Activated CD4-positive, alpha-beta T cell treated with anti-CD3 and anti-CD28 coated beads, Interleukin-2, amount 10 ng/mL, durations not matched to agents 24 days and 14 days (primary cell): Measurements from ENCODE around the gene TMEM238L. TPM values are rescaled to one million over a fixed set of nuclear protein-coding genes. Genes with fewer than 3 reads are reported as not detected.

Experiments
- DNase-seq: peaks from one replicate; pipeline ENCODE4 v3.0.0; 2022
- H3K27ac Mint-ChIP-seq: one replicate; pipeline ENCODE4 v1.8.0; 2022; ENCODE audit warnings: mild to moderate bottlenecking, mixed read lengths
- H3K27me3 Mint-ChIP-seq: one replicate; pipeline ENCODE4 v1.8.0; 2022; ENCODE audit warnings: mixed read lengths
- H3K36me3 Mint-ChIP-seq: one replicate; pipeline ENCODE4 v1.8.0; 2022; ENCODE audit warnings: low read depth, mild to moderate bottlenecking, mixed read lengths
- H3K4me1 Mint-ChIP-seq: one replicate; pipeline ENCODE4 v1.8.0; 2021; ENCODE audit warnings: mixed read lengths
- H3K4me3 Mint-ChIP-seq: one replicate; pipeline ENCODE4 v1.8.0; 2022; ENCODE audit warnings: mild to moderate bottlenecking, moderate library complexity, mixed read lengths
- H3K9me3 Mint-ChIP-seq: one replicate; pipeline ENCODE4 v1.8.0; 2021; ENCODE audit warnings: mixed read lengths
- intact Hi-C: fragments of 100-400 bp; cut with micrococcal nuclease; formaldehyde crosslinking; loops from one replicate; pipeline ENCODE4 v1.15.1; 2023
- total RNA-seq: library from RNA; stranded (reverse); gene quantifications from 2 replicates; pipeline ENCODE4 v1.2.3, GENCODE V29; 2022

The TMEM238L gene
- total RNA-seq, 1 donor from 2014 or later, result not detected

DNA sequence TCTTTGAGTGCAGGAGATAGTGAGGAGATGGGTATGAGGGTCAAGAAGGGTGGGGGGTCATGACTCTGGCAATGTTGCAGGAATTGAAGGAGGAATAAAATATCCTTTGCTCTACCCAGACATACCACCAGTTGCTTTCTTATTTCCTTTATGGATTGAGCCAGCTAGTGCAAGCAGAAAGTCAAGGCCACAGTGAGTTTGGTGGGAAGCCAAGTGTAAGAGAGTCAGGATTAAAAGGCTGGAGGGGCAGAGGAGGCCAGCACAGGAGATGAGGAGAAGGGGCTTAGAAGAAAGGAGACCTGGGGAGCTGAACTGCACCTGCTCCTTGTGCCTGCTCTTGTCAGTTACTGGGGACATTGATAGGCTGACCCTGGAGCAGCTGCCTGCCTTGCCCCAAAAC is 17.9 kb upstream of the TMEM238L start:
- DNase-seq, result no peak
- H3K4me1 Mint-ChIP-seq, result no peaks in the 10 kb centered on the region
- intact Hi-C loops, result no loop called here
- no peaks in the 10 kb centered on the region for H3K36me3 Mint-ChIP-seq
- H3K9me3 Mint-ChIP-seq, result no peaks in the 10 kb centered on the region
- no peak overlapping the region for H3K27ac Mint-ChIP-seq
- H3K27me3 Mint-ChIP-seq, result no peaks in the 10 kb centered on the region
- no peak overlapping the region for H3K4me3 Mint-ChIP-seq

DNA sequence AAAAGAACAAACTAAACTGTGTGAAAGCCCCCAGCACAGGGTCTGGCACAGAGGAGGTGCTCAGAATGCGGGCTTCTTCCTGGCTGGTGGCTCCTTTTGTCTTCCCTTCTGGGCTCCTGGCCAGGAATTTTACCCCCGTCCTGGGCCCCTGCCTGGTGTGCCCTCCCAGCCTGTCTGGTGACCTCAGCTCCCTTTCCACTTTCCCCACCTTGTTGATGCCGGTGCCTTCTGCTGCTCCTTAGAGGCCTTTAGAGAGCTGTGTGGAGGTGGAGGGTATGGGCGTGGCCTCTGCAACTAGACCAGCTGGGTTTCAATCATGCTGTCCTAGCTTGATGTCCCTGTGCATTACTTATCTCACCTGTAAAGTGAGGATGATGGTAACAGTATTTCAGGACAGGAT is 17.2 kb upstream of the TMEM238L start:
- intact Hi-C loops, result no loop called here

DNA sequence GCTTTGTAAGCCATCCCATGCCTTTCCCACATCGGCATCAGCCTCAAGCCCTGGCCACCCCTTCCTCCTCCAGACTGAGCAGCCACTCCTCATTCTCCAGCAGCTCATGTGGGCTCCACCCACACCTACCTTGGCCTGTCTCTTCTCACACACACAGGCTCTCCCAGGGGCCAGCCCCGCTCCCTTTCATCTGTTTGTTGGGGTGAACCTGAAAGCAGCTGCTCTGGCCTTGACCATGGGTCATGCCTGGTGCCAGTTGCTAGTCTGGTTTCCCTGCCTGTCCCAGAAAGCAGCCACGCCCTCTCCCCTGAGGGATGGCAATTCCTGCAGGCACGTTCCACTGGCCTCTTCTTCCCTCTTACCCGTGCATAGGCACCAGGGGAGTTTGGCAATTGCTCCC is 11.4 kb upstream of the TMEM238L start:
- DNase-seq, result no peak
- Mint-ChIP-seq H3K4me3 (no peak overlapping the region), H3K4me1 (no peaks in the 10 kb centered on the region), H3K9me3 (no peaks in the 10 kb centered on the region), H3K27ac (no peak overlapping the region), H3K27me3 (no peaks in the 10 kb centered on the region), H3K36me3 (no peaks in the 10 kb centered on the region)
- intact Hi-C loops, result no loop called here

More for the DNA sequence above, 17.2 kb upstream of the TMEM238L start:
- DNase-seq, result no peak
- no peak overlapping the region for H3K27ac Mint-ChIP-seq
- no peaks in the 10 kb centered on the region for H3K36me3 Mint-ChIP-seq
- H3K9me3 Mint-ChIP-seq, result no peaks in the 10 kb centered on the region
- no peaks in the 10 kb centered on the region for H3K27me3 Mint-ChIP-seq
- H3K4me3 Mint-ChIP-seq, result no peak overlapping the region
- H3K4me1 Mint-ChIP-seq, result no peaks in the 10 kb centered on the region

DNA sequence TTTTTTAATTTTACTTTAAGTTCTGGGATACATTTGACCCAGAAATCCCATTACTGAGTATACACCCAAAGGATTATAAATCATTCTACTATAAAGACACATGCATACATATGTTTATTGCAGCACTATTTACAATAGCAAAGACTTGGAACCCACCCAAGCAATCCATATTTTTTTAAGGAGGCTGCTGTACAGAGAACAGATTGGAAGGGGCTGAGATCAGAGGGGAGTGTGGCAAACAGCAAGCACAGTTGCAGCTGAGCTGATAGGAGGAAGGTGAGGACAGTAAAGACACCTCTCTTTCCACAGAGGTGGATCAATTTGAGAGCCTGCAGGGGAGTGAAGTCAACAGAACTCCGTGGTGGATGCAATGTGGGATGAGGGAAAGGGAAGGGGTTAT is 10.2 kb upstream of the TMEM238L start:
- no peak for DNase-seq
- no peaks in the 10 kb centered on the region for H3K36me3 Mint-ChIP-seq
- H3K27ac Mint-ChIP-seq, result no peak overlapping the region
- H3K27me3 Mint-ChIP-seq, result no peaks in the 10 kb centered on the region
- intact Hi-C loops, result no loop called here
- no peaks in the 10 kb centered on the region for H3K9me3 Mint-ChIP-seq
- H3K4me3 Mint-ChIP-seq, result no peak overlapping the region
- H3K4me1 Mint-ChIP-seq, result no peaks in the 10 kb centered on the region

DNA sequence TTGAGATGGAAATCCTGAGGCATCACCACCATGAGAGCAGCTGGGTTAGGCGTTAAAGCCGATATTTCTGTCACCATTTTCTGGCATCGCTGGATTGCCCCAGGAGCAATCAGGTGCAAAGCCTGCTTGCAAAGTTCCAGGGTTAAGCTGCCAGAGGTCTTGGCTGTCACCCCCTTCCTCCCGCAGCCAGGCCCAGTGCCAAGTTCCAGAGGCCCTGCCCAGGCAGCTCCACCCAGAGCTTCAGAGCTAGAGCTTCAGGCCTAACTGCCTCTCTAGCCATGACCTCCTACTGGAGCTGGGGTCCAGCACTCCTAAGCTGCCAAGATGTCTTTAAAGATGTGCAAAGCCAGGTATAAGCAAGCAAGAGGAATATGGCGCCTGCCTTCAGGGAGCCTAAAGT is 8.8 kb upstream of the TMEM238L start:
- H3K4me1 Mint-ChIP-seq, result no peaks in the 10 kb centered on the region
- no peak for DNase-seq
- no peak overlapping the region for H3K4me3 Mint-ChIP-seq
- no peak overlapping the region for H3K27ac Mint-ChIP-seq
- H3K9me3 Mint-ChIP-seq, result no peaks in the 10 kb centered on the region
- H3K36me3 Mint-ChIP-seq, result no peaks in the 10 kb centered on the region
- intact Hi-C loops, result no loop called here
- H3K27me3 Mint-ChIP-seq, result no peaks in the 10 kb centered on the region

DNA sequence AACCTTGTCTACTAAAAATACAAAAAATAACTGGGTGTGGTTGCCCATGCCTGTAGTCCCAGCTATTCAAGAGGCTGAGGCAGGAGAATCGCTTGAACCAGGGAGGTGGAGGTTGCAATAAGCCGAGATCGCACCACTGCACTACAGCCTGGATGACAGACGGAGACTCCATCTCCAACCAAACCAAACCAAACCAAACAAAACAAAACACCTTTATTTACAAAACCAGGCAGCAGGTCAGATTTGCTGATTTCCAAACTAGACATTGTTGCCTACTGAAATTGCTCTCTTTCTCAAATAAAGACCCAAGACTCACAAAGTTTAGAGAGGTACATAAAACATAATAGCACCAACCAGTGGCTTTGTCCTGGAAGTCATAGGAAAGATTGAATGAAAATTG is 5.7 kb upstream of the TMEM238L start:
- no peaks in the 10 kb centered on the region for H3K36me3 Mint-ChIP-seq
- H3K9me3 Mint-ChIP-seq, result no peaks in the 10 kb centered on the region
- H3K4me1 Mint-ChIP-seq, result no peaks in the 10 kb centered on the region
- no peak for DNase-seq
- H3K27me3 Mint-ChIP-seq, result no peaks in the 10 kb centered on the region
- H3K4me3 Mint-ChIP-seq, result no peak overlapping the region
- intact Hi-C loops, result no loop called here
- H3K27ac Mint-ChIP-seq, result no peak overlapping the region

DNA sequence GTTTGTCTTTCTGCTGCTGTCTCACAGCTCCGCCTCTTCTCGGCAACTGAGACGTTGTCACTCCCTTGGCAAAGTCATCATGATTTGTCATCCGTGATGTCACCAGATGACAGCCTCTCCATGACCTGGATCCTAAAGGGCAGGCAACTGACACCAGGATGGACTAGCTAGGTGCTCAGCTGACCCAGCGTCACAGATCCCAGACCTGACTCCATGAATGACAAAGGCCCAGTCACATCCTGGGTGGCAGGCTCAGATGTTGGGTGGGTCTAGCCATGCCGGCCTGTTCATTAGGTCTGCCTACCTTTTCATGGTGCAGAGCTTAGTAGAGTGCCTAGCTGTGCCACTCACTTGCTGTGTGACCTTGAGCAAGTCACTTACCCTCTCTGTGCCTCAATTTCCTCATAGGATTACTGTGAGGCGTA is 3.8 kb upstream of the TMEM238L start:
- H3K27me3 Mint-ChIP-seq, result no peaks in the 10 kb centered on the region
- H3K9me3 Mint-ChIP-seq, result no peaks in the 10 kb centered on the region
- H3K4me1 Mint-ChIP-seq, result no peaks in the 10 kb centered on the region
- intact Hi-C loops, result no loop called here
- H3K36me3 Mint-ChIP-seq, result no peaks in the 10 kb centered on the region
- DNase-seq, result no peak
- no peak overlapping the region for H3K27ac Mint-ChIP-seq
- H3K4me3 Mint-ChIP-seq, result no peak overlapping the region

DNA sequence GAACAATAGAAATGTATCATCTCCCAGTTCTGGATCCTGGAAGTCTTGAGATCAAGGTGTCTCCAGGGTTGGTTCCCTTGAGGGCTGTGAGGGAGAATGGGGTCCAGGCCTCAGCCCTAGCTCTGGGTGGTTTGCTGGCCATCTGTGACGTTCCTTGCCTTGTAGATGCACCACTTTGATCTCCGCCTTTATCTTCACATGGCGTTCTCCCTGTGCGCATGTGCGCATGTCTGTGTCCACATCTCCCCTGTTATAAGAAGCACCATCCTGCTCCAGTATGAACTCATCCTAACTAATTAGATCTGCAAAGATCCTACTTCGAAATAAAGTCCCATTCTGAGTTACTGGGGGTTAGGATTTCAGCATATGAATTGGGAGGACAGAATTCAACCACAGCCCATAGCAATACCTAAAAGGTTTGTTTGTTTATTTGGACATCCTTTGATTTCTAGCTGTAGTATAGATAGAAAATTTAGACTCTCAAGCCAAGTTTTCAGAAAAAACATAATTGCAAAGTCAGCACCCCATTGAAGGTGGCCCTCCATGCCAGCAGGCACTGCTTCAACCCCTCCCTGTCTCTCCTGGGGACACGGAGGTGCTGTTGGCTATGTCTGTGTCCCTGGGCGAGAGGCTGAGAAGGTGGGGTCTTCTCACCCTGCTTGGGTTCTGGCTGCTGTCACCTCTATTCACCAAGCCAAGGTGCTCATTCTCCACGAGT is 2.8 kb upstream of the TMEM238L start:
- Mint-ChIP-seq H3K36me3 (no peaks in the 10 kb centered on the region), H3K4me3 (no peak overlapping the region), H3K9me3 (no peaks in the 10 kb centered on the region), H3K4me1 (no peaks in the 10 kb centered on the region), H3K27me3 (no peaks in the 10 kb centered on the region), H3K27ac (no peak overlapping the region)
- intact Hi-C loops, result no loop called here
- DNase-seq, result no peak

DNA sequence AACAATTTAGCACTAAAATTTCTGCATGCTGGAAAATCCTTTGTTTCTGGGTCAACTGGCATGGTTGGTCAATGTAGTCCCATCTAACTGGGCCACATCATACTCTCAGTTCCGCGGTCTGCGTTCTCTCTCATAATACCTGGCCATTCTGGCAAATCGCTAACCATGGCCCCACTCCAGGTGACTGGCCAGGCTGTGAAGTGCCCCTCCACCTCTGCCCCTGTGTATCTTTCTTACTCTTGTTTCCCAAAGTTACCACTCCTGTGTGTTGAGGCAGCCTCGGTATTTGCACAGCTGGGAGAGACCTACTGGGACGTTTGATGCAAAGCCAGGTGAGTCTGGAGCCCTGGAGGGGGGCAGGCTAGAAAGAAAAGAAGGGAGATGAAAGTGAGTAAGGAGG is 2.0 kb upstream of the TMEM238L start:
- intact Hi-C loops, result no loop called here
- Mint-ChIP-seq H3K27me3 (no peaks in the 10 kb centered on the region), H3K4me3 (no peak overlapping the region), H3K27ac (no peak overlapping the region), H3K36me3 (no peaks in the 10 kb centered on the region), H3K4me1 (no peaks in the 10 kb centered on the region), H3K9me3 (no peaks in the 10 kb centered on the region)
- DNase-seq, result no peak

DNA sequence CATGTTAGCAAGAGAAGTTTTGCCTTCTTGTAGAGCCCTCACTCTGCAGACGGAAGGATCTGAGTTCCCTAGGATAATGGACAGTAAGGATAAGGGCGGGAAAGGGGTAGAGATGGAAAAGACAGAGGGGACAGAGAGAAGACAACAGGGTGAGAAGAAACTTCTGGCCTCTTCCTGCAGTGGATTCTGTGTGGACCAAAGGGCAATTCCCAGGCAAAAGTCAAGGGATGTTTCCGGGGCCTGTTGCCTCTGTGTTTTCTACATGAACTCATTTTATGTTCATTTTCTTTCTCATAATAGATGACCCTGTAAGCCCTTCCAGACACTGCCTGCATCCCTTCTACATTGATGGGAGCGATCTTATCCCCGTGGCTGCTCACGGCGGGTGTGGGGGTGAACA is 647 bp upstream of the TMEM238L start:
- DNase-seq, result no peak
- Mint-ChIP-seq H3K4me1 (no peaks in the 10 kb centered on the region), H3K4me3 (no peak overlapping the region), H3K36me3 (no peaks in the 10 kb centered on the region), H3K9me3 (no peaks in the 10 kb centered on the region), H3K27ac (no peak overlapping the region), H3K27me3 (no peaks in the 10 kb centered on the region)
- intact Hi-C loops, result no loop called here

DNA sequence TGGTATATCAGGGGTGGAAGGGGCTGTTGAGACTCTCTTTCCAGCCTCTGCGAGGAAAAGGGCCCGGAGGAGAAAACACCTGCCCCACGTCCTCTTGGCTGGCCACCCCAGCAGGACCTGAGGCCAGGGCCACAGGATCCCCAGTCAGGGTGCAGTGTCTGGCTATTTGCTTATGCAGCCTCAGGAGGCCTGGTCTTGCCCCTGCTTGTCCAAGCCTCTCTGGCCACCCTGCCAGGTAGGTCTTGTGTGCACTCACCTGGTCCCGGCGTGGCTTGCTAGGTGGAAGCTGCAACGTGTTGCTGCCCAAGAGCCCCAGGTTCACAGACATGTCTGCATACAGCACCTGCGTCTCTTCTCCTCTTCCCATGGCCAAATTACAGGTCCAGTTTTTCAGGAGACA is 549 bp downstream of the TMEM238L start:
- H3K27ac Mint-ChIP-seq, result no peak overlapping the region
- no peaks in the 10 kb centered on the region for H3K27me3 Mint-ChIP-seq
- H3K4me3 Mint-ChIP-seq, result no peak overlapping the region
- H3K4me1 Mint-ChIP-seq, result no peaks in the 10 kb centered on the region
- intact Hi-C loops, result no loop called here
- no peaks in the 10 kb centered on the region for H3K9me3 Mint-ChIP-seq
- H3K36me3 Mint-ChIP-seq, result no peaks in the 10 kb centered on the region
- DNase-seq, result no peak

DNA sequence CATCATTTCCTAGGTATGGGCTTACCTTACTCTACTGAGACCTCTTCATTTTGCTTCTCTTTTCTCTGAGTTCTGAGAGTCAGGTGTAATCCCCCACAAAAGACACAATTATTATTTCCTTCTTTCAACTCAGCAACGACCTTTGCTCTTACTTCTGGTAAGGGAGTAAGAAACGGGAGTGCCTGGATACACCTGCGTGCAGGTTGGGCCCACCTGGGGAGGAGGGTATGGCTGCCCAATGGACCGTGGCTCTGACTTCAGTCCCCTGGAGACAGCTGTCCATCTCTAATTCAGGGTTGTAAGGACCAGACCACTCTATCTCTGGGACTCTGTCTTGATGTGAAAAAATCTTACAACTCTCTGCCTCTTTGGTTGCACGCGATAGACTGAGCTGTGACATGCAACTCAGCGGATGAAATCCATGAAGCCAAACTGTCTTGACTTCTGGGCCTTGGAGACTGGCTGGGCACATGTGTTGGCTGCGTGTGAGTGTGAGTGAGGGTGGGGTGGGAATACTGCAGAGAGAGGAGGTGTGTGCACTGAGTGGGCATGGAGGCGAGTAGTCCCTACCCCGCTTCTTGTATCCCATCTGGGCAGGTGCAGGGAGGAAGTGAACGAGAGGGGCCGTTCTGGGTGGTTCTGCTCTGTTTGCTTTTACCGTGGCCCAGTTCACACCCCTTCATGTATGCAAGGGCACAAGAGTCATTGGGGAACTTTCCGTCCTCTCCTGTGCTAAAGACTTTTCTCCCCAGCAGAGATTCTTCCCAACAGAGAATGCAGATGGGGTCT is 1.2 kb downstream of the TMEM238L start:
- no peaks in the 10 kb centered on the region for H3K9me3 Mint-ChIP-seq
- H3K4me1 Mint-ChIP-seq, result no peaks in the 10 kb centered on the region
- intact Hi-C loops, result no loop called here
- no peaks in the 10 kb centered on the region for H3K27me3 Mint-ChIP-seq
- no peak overlapping the region for H3K4me3 Mint-ChIP-seq
- H3K27ac Mint-ChIP-seq, result no peak overlapping the region
- no peaks in the 10 kb centered on the region for H3K36me3 Mint-ChIP-seq
- DNase-seq, result no peak

DNA sequence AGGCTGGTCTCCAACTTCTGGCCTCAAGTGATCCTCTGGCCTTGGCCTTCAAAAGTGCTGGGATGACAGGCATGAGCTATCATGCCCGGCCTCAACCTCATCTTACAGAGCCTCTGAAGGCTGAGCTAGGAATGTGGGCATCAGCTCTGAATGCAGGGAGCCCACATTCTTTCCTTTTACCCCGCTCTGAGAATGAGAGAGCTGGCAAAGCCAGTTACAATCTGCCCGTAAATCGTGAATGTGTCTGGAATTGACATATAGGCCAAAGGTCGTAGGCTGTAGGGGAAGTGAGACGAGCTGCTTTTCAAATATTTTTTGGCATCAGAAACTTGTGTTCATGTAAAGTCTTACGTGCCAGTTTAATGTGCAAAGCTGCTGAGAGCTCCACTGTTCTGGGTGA is 4.5 kb downstream of the TMEM238L start:
- H3K27ac Mint-ChIP-seq, result no peak overlapping the region
- no peaks in the 10 kb centered on the region for H3K9me3 Mint-ChIP-seq
- no peak overlapping the region for H3K4me3 Mint-ChIP-seq
- H3K36me3 Mint-ChIP-seq, result no peaks in the 10 kb centered on the region
- no peaks in the 10 kb centered on the region for H3K27me3 Mint-ChIP-seq
- H3K4me1 Mint-ChIP-seq, result no peaks in the 10 kb centered on the region
- intact Hi-C loops, result no loop called here
- no peak for DNase-seq

DNA sequence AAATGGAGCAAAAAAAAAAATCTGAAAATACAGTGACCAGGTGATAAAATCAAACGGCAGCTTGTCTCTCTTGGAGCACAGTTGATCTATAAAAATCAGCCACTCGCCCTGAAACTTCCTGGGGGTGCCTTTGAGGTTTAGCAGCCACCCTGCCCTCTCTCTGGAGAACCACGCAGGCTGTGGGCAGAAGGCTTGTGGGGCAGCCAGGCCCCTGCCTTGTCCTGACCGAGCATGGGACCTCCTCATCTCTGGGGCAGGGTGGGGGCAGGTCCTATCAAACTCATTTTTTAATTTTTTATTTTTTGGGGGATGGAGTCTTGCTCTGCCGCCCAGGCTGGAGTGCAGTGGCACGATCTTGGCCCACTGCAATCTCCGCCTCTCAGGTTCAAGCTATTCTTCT is 5.0 kb downstream of the TMEM238L start:
- DNase-seq, result no peak
- Mint-ChIP-seq H3K9me3 (no peaks in the 10 kb centered on the region), H3K27me3 (peaks cover 1% of the 10 kb centered on the region), H3K4me1 (no peaks in the 10 kb centered on the region), H3K27ac (no peak overlapping the region), H3K36me3 (no peaks in the 10 kb centered on the region), H3K4me3 (no peak overlapping the region)
- intact Hi-C loops, result no loop called here

DNA sequence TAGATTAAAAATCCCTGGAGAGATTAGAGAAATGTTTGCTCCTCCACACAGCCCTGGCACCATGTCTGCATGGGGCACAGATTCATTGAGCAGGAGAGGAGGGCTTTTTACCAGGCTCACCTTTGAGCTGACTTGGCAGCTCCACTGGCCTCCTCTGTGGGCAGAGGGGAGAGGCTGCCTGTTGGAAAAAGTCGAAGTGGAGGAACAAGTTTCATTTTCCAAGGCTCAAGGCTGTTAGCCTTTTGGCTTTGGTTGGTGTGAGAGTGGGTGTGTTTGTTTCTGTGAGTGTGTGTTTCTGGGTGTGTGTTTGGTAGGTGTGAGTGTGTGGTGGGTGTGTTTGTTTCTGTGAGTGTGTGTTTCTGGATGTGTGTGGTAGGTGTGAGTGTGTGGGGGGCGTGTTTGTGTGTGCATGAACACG is 5.6 kb downstream of the TMEM238L start:
- no peaks in the 10 kb centered on the region for H3K4me1 Mint-ChIP-seq
- peaks cover 1% of the 10 kb centered on the region for H3K27me3 Mint-ChIP-seq
- H3K36me3 Mint-ChIP-seq, result no peaks in the 10 kb centered on the region
- no peak overlapping the region for H3K27ac Mint-ChIP-seq
- DNase-seq, result no peak
- H3K4me3 Mint-ChIP-seq, result no peak overlapping the region
- no peaks in the 10 kb centered on the region for H3K9me3 Mint-ChIP-seq
- intact Hi-C loops, result no loop called here
